Mesendoderm (in vitro differentiated cells): ENCODE data around the gene R3HDM2.

Experiments used
- DNase-seq: peaks from one replicate; pipeline ENCODE4 v3.0.0; 2013
- H2AK5ac ChIP-seq: 2 replicates; pipeline ENCODE4 v1.6.1; 2013; ENCODE audit warnings: low read length, inconsistent platforms
- H2BK120ac ChIP-seq: 2 replicates; pipeline ENCODE4 v1.6.1; 2013; ENCODE audit warnings: low read depth, mild to moderate bottlenecking, low read length, moderate library complexity, mixed read lengths
- H2BK15ac ChIP-seq: replicated peaks from 2 replicates; pipeline ENCODE4 v1.6.1; 2013; ENCODE audit warnings: low read depth, mild to moderate bottlenecking, moderate library complexity
- H2BK5ac ChIP-seq: 2 replicates; pipeline ENCODE4 v1.6.1; 2013; ENCODE audit warnings: low read length, inconsistent platforms
- H3K18ac ChIP-seq: 2 replicates; pipeline ENCODE4 v1.6.1; 2013; ENCODE audit warnings: mild to moderate bottlenecking, low read length, mixed read lengths
- H3K23ac ChIP-seq: one replicate; pipeline ENCODE4 v1.6.1; 2013; ENCODE audit warnings: low read length
- H3K27ac ChIP-seq: 2 replicates; pipeline ENCODE4 v1.5.1; 2013; ENCODE audit warnings: low read depth, mild to moderate bottlenecking, inconsistent platforms, low read length, moderate library complexity
- H3K27me3 ChIP-seq: 2 replicates; pipeline ENCODE4 v1.6.1; 2013; ENCODE audit warnings: low read length, control low read depth, mild to moderate bottlenecking, inconsistent platforms; ENCODE audit not compliant: insufficient read depth, poor library complexity
- H3K36me3 ChIP-seq: 2 replicates; pipeline ENCODE4 v1.6.1; 2013; ENCODE audit warnings: low read length, inconsistent platforms; ENCODE audit not compliant: control insufficient read depth, insufficient read depth
- H3K4ac ChIP-seq: one replicate; pipeline ENCODE4 v1.6.1; 2013; ENCODE audit warnings: low read depth, mild to moderate bottlenecking, low read length, moderate library complexity
- H3K4me1 ChIP-seq: 2 replicates; pipeline ENCODE4 v1.6.1; 2013; ENCODE audit warnings: low read depth, low read length, inconsistent platforms; ENCODE audit not compliant: control insufficient read depth
- H3K4me2 ChIP-seq: 2 replicates; pipeline ENCODE4 v1.6.1; 2013; ENCODE audit warnings: low read length
- H3K4me3 ChIP-seq: 2 replicates; pipeline ENCODE4 v1.5.1; 2013; ENCODE audit warnings: mild to moderate bottlenecking, low read length
- H3K56ac ChIP-seq: one replicate; pipeline ENCODE4 v1.6.1; 2013; ENCODE audit warnings: low read length
- H3K79me1 ChIP-seq: 2 replicates; pipeline ENCODE4 v1.6.1; 2013; ENCODE audit warnings: low read length, inconsistent platforms
- H3K79me2 ChIP-seq: 2 replicates; pipeline ENCODE4 v1.6.1; 2013; ENCODE audit warnings: mild to moderate bottlenecking, low read length; ENCODE audit not compliant: control insufficient read depth, insufficient read depth
- H3K9ac ChIP-seq: 2 replicates; pipeline ENCODE4 v1.6.1; 2013; ENCODE audit warnings: low read length, inconsistent platforms
- H4K5ac ChIP-seq: one replicate; pipeline ENCODE4 v1.6.1; 2013; ENCODE audit warnings: low read length
- H4K8ac ChIP-seq: one replicate; pipeline ENCODE4 v1.6.1; 2013; ENCODE audit warnings: low read depth, mild to moderate bottlenecking, control low read depth, low read length, moderate library complexity
- WGBS: extraction: QIAGEN DNeasy Blood & Tissue Kit; methylation state at CpG from one replicate; pipeline ENCODE4 v1.1.7; 2013; ENCODE audit warnings: low lambda C conversion rate, missing lambda C conversion rate; ENCODE audit not compliant: insufficient coverage; ENCODE audit errors: extremely low coverage; 5-methylcytosine and 5-hydroxymethylcytosine counted together

Gene R3HDM2

DNA sequence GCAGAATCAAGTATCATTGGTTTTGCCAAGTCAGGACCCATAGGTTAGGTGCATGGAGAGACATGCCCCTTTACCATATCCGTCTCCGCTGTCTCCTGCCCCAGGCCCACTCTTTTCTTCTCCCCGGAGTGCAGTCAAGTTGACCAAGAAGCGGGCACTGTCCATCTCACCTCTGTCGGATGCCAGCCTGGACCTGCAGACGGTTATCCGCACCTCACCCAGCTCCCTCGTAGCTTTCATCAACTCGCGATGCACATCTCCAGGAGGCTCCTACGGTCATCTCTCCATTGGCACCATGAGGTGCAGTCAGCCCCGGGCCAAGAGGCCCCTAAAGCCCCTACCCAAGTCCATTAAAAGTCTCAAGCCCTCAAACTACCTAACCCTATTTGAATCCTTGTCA, 33.7 kb upstream of the R3HDM2 start:
- no peak overlapping the region for H4K5ac ChIP-seq
- no peak overlapping the region for H3K56ac ChIP-seq
- H3K27ac ChIP-seq, result no peak overlapping the region
- no peak overlapping the region for H4K8ac ChIP-seq
- H3K79me2 ChIP-seq, result no peaks in the 10 kb centered on the region
- H3K4me3 ChIP-seq, result no peak overlapping the region
- H3K4ac ChIP-seq, result no peak overlapping the region
- DNase-seq, result no peak
- H3K9ac ChIP-seq, result no peak overlapping the region
- H3K23ac ChIP-seq, result no peak overlapping the region
- no peak overlapping the region for H3K4me2 ChIP-seq
- no peak overlapping the region for H2AK5ac ChIP-seq
- no peaks in the 10 kb centered on the region for H3K27me3 ChIP-seq
- H2BK5ac ChIP-seq, result no peak overlapping the region
- no peak overlapping the region for H2BK120ac ChIP-seq
- H3K4me1 ChIP-seq, result peaks cover 2% of the 10 kb centered on the region
- no peak overlapping the region for H3K18ac ChIP-seq
- no peaks in the 10 kb centered on the region for H3K36me3 ChIP-seq
- H3K79me1 ChIP-seq, result no peaks in the 10 kb centered on the region
- H2BK15ac ChIP-seq, result no peak overlapping the region
- WGBS, result no CpG with 5 or more reads among the region's 12 CpGs

DNA sequence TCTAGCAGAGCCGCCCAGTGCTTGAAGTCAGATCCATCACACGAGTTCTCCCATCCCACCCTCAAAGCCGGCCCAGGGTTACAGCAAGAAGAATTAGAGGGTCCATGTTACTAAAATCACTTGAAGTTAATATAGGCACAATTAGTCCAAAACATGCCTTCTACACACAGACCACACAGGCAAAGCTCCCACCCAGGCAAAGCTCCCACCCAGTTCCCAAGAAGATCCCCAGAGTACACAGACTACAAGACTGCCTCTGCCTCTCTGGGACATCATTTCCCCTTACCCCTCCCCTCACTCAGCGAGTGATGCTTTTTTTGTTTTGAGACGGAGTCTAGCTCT, 32.0 kb upstream of the R3HDM2 start:
- Histone ChIP-seq H3K23ac (no peak overlapping the region), H4K5ac (no peak overlapping the region), H3K79me2 (no peaks in the 10 kb centered on the region), H2BK120ac (no peak overlapping the region), H3K4me3 (no peak overlapping the region), H4K8ac (no peak overlapping the region), H3K4me1 (peaks cover 2% of the 10 kb centered on the region), H3K36me3 (no peaks in the 10 kb centered on the region), H3K9ac (no peak overlapping the region), H3K4ac (no peak overlapping the region), H2BK15ac (no peak overlapping the region), H3K4me2 (no peak overlapping the region), H3K27me3 (no peaks in the 10 kb centered on the region), H3K27ac (no peak overlapping the region), H2AK5ac (no peak overlapping the region), H3K18ac (no peak overlapping the region), H3K56ac (no peak overlapping the region), H3K79me1 (no peaks in the 10 kb centered on the region), H2BK5ac (no peak overlapping the region)
- WGBS, result no CpG with 5 or more reads among the region's 5 CpGs
- no peak for DNase-seq

DNA sequence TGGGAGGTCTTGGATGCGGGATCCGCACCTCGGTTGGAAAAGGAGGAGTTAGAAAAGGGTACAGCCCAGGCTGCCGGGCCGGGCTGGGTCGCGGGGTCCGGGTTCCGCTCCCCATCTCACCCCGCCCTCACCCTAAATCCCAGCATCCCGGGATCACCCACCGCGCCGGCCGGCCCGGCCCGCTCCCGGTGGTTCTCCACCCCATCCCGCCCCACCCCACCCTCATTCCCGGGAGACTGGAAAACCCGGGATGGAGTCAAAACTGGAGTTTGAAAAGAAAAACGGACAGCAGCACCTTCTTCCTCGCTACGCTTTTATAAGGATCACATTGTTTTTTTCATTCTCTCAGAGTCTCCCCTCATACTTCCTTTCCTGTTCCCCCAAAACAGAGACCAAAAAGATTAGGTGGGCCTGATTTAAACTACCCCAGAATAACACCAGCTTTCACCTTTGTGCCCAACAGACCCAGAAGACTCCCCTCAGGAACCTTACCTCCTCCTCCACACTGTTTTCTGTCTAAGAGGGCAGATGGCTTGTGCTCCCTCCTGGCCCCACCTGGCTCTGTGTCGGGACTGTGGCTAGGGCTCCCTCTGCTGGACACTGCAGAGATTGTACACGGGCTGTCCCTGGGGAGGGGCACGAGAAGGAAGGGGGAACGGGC, 31.5 kb upstream of the R3HDM2 start:
- Histone ChIP-seq H3K4me3 (peak overlapping the region; percentile 39), H2BK5ac (no peak overlapping the region), H3K27ac (peak overlapping the region; percentile 61), H3K36me3 (no peaks in the 10 kb centered on the region), H3K9ac (peak overlapping the region; percentile 63), H3K4ac (no peak overlapping the region), H4K8ac (no peak overlapping the region), H2AK5ac (no peak overlapping the region), H3K4me1 (peaks cover 2% of the 10 kb centered on the region), H3K4me2 (peak overlapping the region; percentile 84), H4K5ac (no peak overlapping the region), H2BK15ac (peak overlapping the region; percentile 28), H3K23ac (no peak overlapping the region), H3K79me2 (no peaks in the 10 kb centered on the region), H3K79me1 (no peaks in the 10 kb centered on the region), H3K27me3 (no peaks in the 10 kb centered on the region), H3K56ac (peak overlapping the region; percentile 87), H2BK120ac (no peak overlapping the region), H3K18ac (peak overlapping the region; percentile 75)
- DNase-seq, result peak; percentile 98
- WGBS, result no CpG with 5 or more reads among the region's 28 CpGs

DNA sequence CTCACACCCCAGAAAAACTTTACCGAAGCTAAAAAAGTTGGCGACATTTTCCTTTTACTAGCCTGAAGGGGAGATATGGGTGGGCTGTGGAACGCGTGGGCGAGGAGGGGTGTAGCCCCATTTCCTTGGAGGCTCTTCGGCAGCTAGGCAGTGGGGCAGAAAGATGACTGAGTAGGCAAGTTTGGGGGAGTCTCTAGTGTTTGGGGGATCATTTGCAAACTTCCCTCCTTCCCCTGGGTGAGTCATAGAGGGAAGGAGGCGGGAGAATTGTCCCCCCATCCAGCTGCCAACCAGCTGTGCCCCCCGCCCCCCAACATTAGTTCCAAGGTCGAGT, 31.0 kb upstream of the R3HDM2 start:
- peak overlapping the region; percentile 61 for H2BK5ac ChIP-seq
- H3K56ac ChIP-seq, result peak overlapping the region; percentile 87
- H3K36me3 ChIP-seq, result no peaks in the 10 kb centered on the region
- peaks cover 2% of the 10 kb centered on the region for H3K4me1 ChIP-seq
- no peaks in the 10 kb centered on the region for H3K27me3 ChIP-seq
- H3K4me2 ChIP-seq, result peak overlapping the region; percentile 84
- no CpG with 5 or more reads among the region's 9 CpGs for WGBS
- H3K79me2 ChIP-seq, result no peaks in the 10 kb centered on the region
- peak overlapping the region; percentile 63 for H3K9ac ChIP-seq
- H4K5ac ChIP-seq, result no peak overlapping the region
- H2AK5ac ChIP-seq, result no peak overlapping the region
- H2BK120ac ChIP-seq, result no peak overlapping the region
- peak overlapping the region; percentile 28 for H2BK15ac ChIP-seq
- no peak overlapping the region for H4K8ac ChIP-seq
- no peak overlapping the region for H3K4ac ChIP-seq
- peak overlapping the region; percentile 39 for H3K4me3 ChIP-seq
- H3K27ac ChIP-seq, result peak overlapping the region; percentile 61
- H3K18ac ChIP-seq, result peak overlapping the region; percentile 75
- DNase-seq, result peak; percentile 60
- H3K79me1 ChIP-seq, result no peaks in the 10 kb centered on the region
- H3K23ac ChIP-seq, result no peak overlapping the region

DNA sequence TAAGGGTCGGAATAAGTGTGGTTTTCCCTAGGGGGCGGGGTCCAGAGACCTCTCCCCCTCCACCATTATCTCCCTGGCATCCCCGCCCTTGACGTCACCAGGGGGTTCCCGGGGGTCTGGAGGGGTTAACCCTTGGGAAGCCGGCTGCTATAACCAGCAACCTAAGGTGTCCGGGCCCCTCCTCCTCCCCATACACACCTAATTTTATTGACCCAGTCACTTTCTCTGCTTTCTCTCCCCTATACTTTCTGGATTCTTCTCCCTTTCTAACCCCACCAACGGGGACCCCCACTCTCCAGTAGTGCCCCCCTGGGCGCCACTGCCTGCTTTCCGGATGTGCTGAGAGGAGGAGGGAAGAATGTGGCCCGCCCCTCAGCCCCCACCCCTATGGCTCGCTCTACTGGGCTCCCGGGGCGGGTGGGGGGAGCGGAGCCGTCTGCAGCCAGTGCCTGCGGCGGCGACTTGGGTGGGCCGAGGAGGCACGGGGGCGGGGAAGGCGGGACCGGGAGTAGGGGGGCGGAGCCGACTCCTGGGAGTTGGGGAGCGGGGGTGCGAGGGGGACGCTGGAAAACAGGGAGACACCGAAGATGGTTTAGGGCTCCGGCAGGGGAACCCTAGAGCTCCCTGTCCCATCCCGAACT, 30.6 kb upstream of the R3HDM2 start:
- peak overlapping the region; percentile 91 for H3K4me2 ChIP-seq
- H3K4ac ChIP-seq, result no peak overlapping the region
- no CpG with 5 or more reads among the region's 32 CpGs for WGBS
- no peaks in the 10 kb centered on the region for H3K36me3 ChIP-seq
- no peaks in the 10 kb centered on the region for H3K79me1 ChIP-seq
- no peak overlapping the region for H4K5ac ChIP-seq
- peak overlapping the region; percentile 75 for H3K18ac ChIP-seq
- peak overlapping the region; percentile 63 for H3K9ac ChIP-seq
- peak; percentile 93 for DNase-seq
- peaks cover 4% of the 10 kb centered on the region for H3K4me1 ChIP-seq
- H4K8ac ChIP-seq, result no peak overlapping the region
- peak overlapping the region; percentile 28 for H2BK15ac ChIP-seq
- no peak overlapping the region for H3K27ac ChIP-seq
- H3K79me2 ChIP-seq, result no peaks in the 10 kb centered on the region
- no peaks in the 10 kb centered on the region for H3K27me3 ChIP-seq
- H3K56ac ChIP-seq, result peak overlapping the region; percentile 87
- H3K4me3 ChIP-seq, result peak overlapping the region; percentile 39
- no peak overlapping the region for H3K23ac ChIP-seq
- no peak overlapping the region for H2BK5ac ChIP-seq
- no peak overlapping the region for H2BK120ac ChIP-seq
- H2AK5ac ChIP-seq, result no peak overlapping the region
